ENCODE measurements around the gene UBA6. TPM values are rescaled to one million over a fixed set of nuclear protein-coding genes. Genes with fewer than 3 reads are reported as not detected.
A peak's percentile ranks its signal among the peaks of the same experiment; 100 is the strongest.

The UBA6 gene
- total RNA-seq, 1 donor from 2014 or later = 85.7 TPM

DNA sequence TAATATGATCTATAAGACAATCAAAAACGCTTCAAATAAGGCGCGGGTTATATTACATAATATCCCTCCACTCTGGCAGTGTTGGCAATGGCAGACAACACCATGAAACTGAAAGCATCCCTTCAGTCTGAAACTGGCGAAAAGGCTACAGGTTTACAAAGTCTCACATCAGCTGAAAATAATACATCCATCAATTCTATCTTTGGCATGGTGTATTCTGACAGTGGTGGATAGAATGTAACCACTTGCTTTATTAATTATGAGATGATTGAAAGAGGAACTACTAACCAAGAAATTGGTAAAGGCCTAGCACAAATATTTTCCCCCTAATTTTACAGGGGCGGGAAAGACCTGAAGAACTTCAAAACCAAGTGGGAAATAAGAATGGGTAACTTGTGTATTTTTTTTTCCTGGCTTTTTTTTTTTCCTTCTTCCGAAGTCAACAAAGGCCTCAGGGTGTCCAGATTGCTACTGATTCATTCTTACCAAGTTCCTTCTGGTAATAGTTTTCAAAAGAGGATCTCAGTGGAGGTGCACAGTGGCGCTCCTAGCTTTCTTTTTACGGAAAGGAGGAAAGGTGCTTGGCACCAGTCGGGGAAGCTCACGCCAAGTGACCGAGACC lies 728 bp downstream of the UBA6 start:
- Mint-ChIP-seq H3K27ac (ENCODE audit: unreplicated experiment) (peak overlapping the region; percentile 46), H3K36me3 (ENCODE audit: unreplicated experiment) (no peaks in the 10 kb centered on the region), H3K27me3 (ENCODE audit: unreplicated experiment) (peaks cover 2% of the 10 kb centered on the region), H3K9me3 (ENCODE audit: unreplicated experiment) (no peaks in the 10 kb centered on the region), H3K4me1 (ENCODE audit: low read depth, unreplicated experiment) (peaks cover 5% of the 10 kb centered on the region), H3K4me3 (ENCODE audit: unreplicated experiment) (peak overlapping the region; percentile 99)
- TF ChIP-seq, protein P1, sequence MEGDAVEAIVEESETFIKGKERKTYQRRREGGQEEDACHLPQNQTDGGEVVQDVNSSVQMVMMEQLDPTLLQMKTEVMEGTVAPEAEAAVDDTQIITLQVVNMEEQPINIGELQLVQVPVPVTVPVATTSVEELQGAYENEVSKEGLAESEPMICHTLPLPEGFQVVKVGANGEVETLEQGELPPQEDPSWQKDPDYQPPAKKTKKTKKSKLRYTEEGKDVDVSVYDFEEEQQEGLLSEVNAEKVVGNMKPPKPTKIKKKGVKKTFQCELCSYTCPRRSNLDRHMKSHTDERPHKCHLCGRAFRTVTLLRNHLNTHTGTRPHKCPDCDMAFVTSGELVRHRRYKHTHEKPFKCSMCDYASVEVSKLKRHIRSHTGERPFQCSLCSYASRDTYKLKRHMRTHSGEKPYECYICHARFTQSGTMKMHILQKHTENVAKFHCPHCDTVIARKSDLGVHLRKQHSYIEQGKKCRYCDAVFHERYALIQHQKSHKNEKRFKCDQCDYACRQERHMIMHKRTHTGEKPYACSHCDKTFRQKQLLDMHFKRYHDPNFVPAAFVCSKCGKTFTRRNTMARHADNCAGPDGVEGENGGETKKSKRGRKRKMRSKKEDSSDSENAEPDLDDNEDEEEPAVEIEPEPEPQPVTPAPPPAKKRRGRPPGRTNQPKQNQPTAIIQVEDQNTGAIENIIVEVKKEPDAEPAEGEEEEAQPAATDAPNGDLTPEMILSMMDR (IDR thresholded peaks at IDR 0.05; ENCODE audit: partially characterized antibody, unreplicated experiment) = no peak
- DNase-seq = no peak

DNA sequence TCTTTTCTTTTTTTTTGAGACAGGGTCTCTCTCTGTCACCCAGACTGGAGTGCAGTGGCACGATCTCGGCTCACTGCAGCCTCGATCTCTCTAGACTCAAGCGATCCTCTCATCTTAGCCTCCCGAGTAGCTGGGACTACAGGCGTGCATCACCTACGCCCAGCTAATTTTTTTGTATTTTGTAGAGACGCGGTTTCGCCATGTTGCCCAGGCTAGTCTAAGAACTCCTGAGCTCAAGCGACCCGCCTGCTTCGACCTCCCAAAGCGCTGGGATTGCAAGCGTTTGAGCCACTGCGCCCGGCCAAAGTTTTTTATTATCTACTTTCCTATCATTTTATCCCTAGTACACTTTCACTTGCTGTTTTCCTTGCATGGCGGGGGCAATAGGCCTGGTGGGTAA lies 1.4 kb downstream of the UBA6 start:
- Mint-ChIP-seq H3K27ac (ENCODE audit: unreplicated experiment) (no peak overlapping the region), H3K36me3 (ENCODE audit: unreplicated experiment) (no peaks in the 10 kb centered on the region), H3K27me3 (ENCODE audit: unreplicated experiment) (peaks cover 2% of the 10 kb centered on the region), H3K9me3 (ENCODE audit: unreplicated experiment) (no peaks in the 10 kb centered on the region), H3K4me3 (ENCODE audit: unreplicated experiment) (peak overlapping the region; percentile 99), H3K4me1 (ENCODE audit: low read depth, unreplicated experiment) (peaks cover 5% of the 10 kb centered on the region)
- TF ChIP-seq, protein P1 (IDR thresholded peaks at IDR 0.05; ENCODE audit: partially characterized antibody, unreplicated experiment) = no peak
- no peak for DNase-seq

DNA sequence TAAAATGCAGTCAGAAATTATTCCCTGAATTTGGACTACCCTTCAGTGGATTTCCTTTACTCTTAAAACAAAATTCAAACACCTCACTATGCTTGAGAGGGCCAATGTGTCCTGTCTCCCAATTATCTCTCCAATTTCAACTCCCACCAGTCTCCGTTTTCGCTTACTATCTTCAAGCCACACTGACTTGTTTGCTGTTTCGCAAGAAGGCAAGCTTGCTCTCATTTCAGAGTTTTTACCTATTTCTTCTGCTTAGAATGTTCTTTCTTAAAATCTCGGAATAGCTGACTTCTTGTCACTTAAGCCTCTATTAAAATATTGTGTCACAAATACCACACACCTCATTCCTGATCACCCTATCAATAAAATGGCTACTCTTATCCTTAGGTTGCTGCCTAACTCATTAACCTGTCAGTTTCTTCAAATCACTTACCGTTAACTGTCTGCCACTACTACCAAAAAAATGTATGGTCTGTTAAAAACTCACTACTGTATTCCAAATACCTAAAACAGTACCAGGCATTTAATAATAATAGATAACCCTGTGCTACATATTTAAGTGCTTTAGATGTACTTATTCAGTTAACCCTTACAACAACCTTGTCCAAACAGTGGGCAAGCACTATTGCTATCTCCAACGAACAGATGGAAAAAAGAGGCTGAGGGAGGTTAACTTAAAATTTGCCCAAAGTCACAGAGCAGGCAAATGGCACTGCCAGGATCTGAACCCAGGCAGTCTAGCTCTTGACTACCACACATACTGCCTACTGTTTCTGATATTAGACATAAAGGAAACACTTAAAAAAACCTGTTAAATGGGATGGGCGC lies 2.9 kb downstream of the UBA6 start:
- no peak for DNase-seq
- TF ChIP-seq, protein P1 (IDR thresholded peaks at IDR 0.05; ENCODE audit: partially characterized antibody, unreplicated experiment) = no peak
- Mint-ChIP-seq H3K36me3 (ENCODE audit: unreplicated experiment) (no peaks in the 10 kb centered on the region), H3K9me3 (ENCODE audit: unreplicated experiment) (no peaks in the 10 kb centered on the region), H3K4me1 (ENCODE audit: low read depth, unreplicated experiment) (peaks cover 5% of the 10 kb centered on the region), H3K4me3 (ENCODE audit: unreplicated experiment) (no peak overlapping the region), H3K27ac (ENCODE audit: unreplicated experiment) (no peak overlapping the region), H3K27me3 (ENCODE audit: unreplicated experiment) (peaks cover 2% of the 10 kb centered on the region)

- Mint-ChIP-seq H3K9me3 (ENCODE audit: unreplicated experiment) (no peaks in the 10 kb centered on the region), H3K4me1 (ENCODE audit: low read depth, unreplicated experiment) (peaks cover 5% of the 10 kb centered on the region), H3K27ac (ENCODE audit: unreplicated experiment) (no peak overlapping the region), H3K4me3 (ENCODE audit: unreplicated experiment) (no peak overlapping the region), H3K27me3 (ENCODE audit: unreplicated experiment) (no peaks in the 10 kb centered on the region), H3K36me3 (ENCODE audit: unreplicated experiment) (no peaks in the 10 kb centered on the region)
- DNase-seq = no peak
- TF ChIP-seq, protein P1 (IDR thresholded peaks at IDR 0.05; ENCODE audit: partially characterized antibody, unreplicated experiment) = no peak
Observed at GRCh38 chr4:67696061-67696460, 4.9 kb downstream of the UBA6 start.

DNA sequence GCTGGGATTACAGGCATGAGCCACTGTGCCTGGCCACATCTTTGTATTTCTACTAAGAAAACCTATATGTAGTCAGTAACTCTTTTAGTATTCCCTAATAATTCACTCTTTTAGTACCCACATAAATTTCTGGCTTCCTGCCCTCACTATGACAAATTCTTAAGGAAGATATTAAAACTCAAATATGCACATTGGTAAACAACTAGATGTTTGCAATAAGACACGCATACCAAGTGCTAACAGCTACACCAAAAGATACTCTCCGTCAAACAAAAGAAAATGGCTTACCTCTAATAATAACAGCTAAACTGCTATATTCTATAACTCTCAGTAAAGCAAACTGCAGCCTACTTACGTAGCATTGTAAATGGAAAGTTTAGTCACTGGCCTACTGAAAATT lies 6.3 kb downstream of the UBA6 start:
- peaks cover 4% of the 10 kb centered on the region for H3K4me1 Mint-ChIP-seq (ENCODE audit: low read depth, unreplicated experiment)
- H3K27ac Mint-ChIP-seq (ENCODE audit: unreplicated experiment) = no peak overlapping the region
- no peak for DNase-seq
- no peaks in the 10 kb centered on the region for H3K9me3 Mint-ChIP-seq (ENCODE audit: unreplicated experiment)
- no peaks in the 10 kb centered on the region for H3K27me3 Mint-ChIP-seq (ENCODE audit: unreplicated experiment)
- H3K4me3 Mint-ChIP-seq (ENCODE audit: unreplicated experiment) = no peak overlapping the region
- TF ChIP-seq, protein P1 (IDR thresholded peaks at IDR 0.05; ENCODE audit: partially characterized antibody, unreplicated experiment) = no peak
- H3K36me3 Mint-ChIP-seq (ENCODE audit: unreplicated experiment) = no peaks in the 10 kb centered on the region

All from glutamatergic neuron (in vitro differentiated cells).